IPS-15b (cell line): ENCODE data around the gene SOSTDC1.

Experiments used
- H3K27me3 ChIP-seq: one replicate; pipeline ENCODE4 v1.6.1; 2013; ENCODE audit warnings: low read length; ENCODE audit not compliant: control insufficient read depth, insufficient read depth
- H3K36me3 ChIP-seq: one replicate; pipeline ENCODE4 v1.6.1; 2013; ENCODE audit warnings: low read length; ENCODE audit not compliant: control insufficient read depth, insufficient read depth
- H3K4me1 ChIP-seq: one replicate; pipeline ENCODE4 v1.6.1; 2013; ENCODE audit warnings: mild to moderate bottlenecking, low read length; ENCODE audit not compliant: control insufficient read depth, insufficient read depth
- H3K4me3 ChIP-seq: one replicate; pipeline ENCODE4 v1.5.1; 2013; ENCODE audit warnings: low read depth, low read length
- H3K9ac ChIP-seq: one replicate; pipeline ENCODE4 v1.6.1; 2013; ENCODE audit warnings: low read depth, mild to moderate bottlenecking, low read length
- H3K9me3 ChIP-seq: one replicate; pipeline ENCODE4 v1.6.1; 2013; ENCODE audit warnings: mild to moderate bottlenecking, low read length; ENCODE audit not compliant: control insufficient read depth, insufficient read depth

Gene SOSTDC1

GRCh38 chr7:16428672-16429071 lies 36.9 kb downstream of the SOSTDC1 start:
- H3K9ac ChIP-seq: no peak overlapping the region
- H3K4me1 ChIP-seq: no peaks in the 10 kb centered on the region
- no peaks in the 10 kb centered on the region for H3K9me3 ChIP-seq
- H3K4me3 ChIP-seq: no peak overlapping the region
- H3K27me3 ChIP-seq: no peaks in the 10 kb centered on the region
- no peaks in the 10 kb centered on the region for H3K36me3 ChIP-seq

GRCh38 chr7:16428182-16428581 lies 37.4 kb downstream of the SOSTDC1 start:
- Histone ChIP-seq H3K9ac (no peak overlapping the region), H3K36me3 (no peaks in the 10 kb centered on the region), H3K4me3 (no peak overlapping the region), H3K27me3 (no peaks in the 10 kb centered on the region), H3K9me3 (no peaks in the 10 kb centered on the region), H3K4me1 (no peaks in the 10 kb centered on the region)

- Histone ChIP-seq H3K9ac (no peak overlapping the region), H3K4me1 (peaks cover 6% of the 10 kb centered on the region), H3K9me3 (no peaks in the 10 kb centered on the region), H3K4me3 (no peak overlapping the region), H3K36me3 (no peaks in the 10 kb centered on the region), H3K27me3 (peaks cover 12% of the 10 kb centered on the region)
Observed at GRCh38 chr7:16423761-16424160, 41.8 kb downstream of the SOSTDC1 start.

DNA sequence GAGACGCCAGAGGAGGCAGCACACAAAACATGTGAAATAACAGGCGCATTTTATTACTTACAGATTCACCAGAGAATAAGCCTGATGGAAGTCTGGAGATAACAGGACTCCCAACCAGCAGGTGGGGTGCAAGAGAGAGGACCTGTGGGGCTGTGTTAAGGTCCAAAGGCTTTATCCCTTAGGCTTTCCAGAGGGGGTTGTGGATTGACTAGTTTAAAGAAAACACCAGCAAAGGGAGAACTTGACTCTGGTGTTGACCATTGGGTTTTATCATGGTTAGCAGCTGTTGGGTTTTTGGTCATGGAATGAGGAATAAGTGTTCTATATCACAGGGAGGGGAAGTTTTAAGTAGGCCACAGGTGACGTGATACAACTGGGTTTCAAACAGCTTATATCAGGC lies 42.6 kb downstream of the SOSTDC1 start:
- peaks cover 12% of the 10 kb centered on the region for H3K27me3 ChIP-seq
- no peaks in the 10 kb centered on the region for H3K9me3 ChIP-seq
- no peaks in the 10 kb centered on the region for H3K36me3 ChIP-seq
- H3K9ac ChIP-seq: no peak overlapping the region
- H3K4me3 ChIP-seq: no peak overlapping the region
- H3K4me1 ChIP-seq: peaks cover 6% of the 10 kb centered on the region

- H3K4me1 ChIP-seq: peaks cover 6% of the 10 kb centered on the region
- H3K9me3 ChIP-seq: no peaks in the 10 kb centered on the region
- H3K4me3 ChIP-seq: peak overlapping the region; percentile 68
- no peaks in the 10 kb centered on the region for H3K36me3 ChIP-seq
- peaks cover 12% of the 10 kb centered on the region for H3K27me3 ChIP-seq
- H3K9ac ChIP-seq: no peak overlapping the region
Observed at GRCh38 chr7:16422103-16422435, 43.5 kb downstream of the SOSTDC1 start.

DNA sequence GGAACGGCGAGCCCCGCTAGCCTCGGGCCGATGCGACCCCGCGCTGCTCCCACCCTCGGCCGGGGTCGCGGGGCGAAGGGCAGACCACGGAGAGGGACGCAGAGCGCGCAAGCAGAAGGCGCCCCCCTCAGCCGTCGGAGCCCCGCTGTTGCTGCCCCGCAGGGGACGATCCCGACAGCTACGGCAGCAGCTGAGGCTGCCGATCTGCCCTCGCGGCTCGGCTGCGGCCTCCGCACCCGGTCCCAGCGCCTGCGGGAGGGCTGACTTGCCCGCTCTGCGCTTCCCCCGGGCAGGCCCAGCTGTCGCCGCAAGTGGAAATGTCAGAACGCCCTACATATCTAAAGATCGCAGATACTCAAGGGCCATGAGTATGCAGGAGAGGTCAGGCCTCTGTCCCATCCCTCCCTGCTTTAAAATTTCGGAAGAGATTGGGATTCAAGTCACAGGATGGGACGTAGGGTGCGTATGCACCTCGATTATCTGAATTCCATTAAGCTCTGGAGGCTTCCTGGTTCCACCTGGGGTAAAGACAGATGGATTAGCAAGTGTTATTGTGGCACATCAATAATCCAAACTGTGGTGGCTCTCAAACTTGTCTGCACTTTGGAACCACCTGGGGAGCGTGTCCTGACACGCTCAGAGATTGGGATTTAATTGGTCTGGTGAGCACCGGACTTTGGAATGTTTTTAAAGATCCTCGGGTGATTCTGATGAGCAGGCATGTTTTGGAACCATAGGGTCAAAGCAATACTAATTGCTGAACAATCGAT lies 44.0 kb downstream of the SOSTDC1 start, which contains the start of gene CRPPA:
Gene CRPPA (minus strand): TSS at position 206 of the 770 bp plus-strand sequence. CDS start 216 bp downstream, outside the sequence.
- Histone ChIP-seq H3K4me1 (peaks cover 6% of the 10 kb centered on the region), H3K9me3 (no peaks in the 10 kb centered on the region), H3K36me3 (no peaks in the 10 kb centered on the region), H3K4me3 (peak within 1 kb of the TSS; percentile 68), H3K27me3 (peaks cover 12% of the 10 kb centered on the region), H3K9ac (peak within 1 kb of the TSS; percentile 62)

DNA sequence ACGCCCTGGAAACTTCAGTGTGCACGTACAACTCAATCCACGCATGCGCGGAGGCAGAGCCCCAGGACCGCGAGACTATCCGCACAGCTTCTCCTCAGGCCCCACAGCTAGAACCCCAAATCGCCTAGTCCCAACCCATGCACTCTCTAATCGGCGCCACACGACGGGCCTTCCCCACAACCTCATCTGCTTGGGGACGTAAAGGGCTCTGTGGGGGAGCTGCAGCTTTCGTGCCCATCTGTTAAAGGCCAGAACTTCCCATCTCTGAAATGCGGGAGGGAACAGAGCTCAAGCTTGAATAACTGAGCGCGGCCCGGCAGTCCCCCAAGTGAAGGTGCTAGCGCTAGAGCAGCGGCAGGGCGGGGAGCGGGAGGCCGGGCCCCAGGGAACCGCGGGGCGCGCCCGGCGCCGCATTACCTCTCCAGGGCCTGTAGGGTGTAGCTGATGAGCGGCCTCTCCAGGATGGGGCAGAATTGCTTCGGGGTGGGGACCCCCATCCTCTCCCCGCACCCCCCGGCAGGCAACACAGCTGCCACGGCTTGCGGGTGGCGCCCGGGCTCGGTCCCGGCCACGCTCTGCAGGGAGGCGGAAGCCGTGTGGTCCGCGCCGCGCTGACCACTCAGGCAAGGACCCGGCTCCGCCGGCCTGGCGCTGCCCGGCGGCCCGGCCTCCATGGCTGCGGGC lies 44.7 kb downstream of the SOSTDC1 start:
- H3K4me1 ChIP-seq: peaks cover 6% of the 10 kb centered on the region
- peak overlapping the region; percentile 68 for H3K4me3 ChIP-seq
- H3K36me3 ChIP-seq: no peaks in the 10 kb centered on the region
- H3K27me3 ChIP-seq: peaks cover 12% of the 10 kb centered on the region
- peak overlapping the region; percentile 38 for H3K9ac ChIP-seq
- H3K9me3 ChIP-seq: no peaks in the 10 kb centered on the region

DNA sequence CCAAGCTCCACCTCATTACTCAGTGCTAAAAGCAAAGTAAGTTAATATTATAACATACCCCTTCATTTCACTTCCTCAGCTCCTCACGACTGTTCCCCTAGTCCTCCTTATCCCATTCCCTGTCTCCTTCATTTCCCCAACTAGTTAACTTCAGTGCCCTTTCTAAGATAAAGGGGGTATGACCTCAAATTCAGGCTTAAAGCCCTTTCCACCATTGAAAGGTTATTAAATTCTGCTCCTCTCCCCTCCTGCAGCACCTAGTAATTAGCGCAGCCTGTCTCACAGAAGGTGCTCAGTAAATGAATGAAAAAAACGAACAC lies 45.2 kb downstream of the SOSTDC1 start:
- Histone ChIP-seq H3K36me3 (no peaks in the 10 kb centered on the region), H3K9me3 (no peaks in the 10 kb centered on the region), H3K9ac (peak overlapping the region; percentile 38), H3K4me1 (peaks cover 6% of the 10 kb centered on the region), H3K4me3 (peak overlapping the region; percentile 68), H3K27me3 (peaks cover 12% of the 10 kb centered on the region)

DNA sequence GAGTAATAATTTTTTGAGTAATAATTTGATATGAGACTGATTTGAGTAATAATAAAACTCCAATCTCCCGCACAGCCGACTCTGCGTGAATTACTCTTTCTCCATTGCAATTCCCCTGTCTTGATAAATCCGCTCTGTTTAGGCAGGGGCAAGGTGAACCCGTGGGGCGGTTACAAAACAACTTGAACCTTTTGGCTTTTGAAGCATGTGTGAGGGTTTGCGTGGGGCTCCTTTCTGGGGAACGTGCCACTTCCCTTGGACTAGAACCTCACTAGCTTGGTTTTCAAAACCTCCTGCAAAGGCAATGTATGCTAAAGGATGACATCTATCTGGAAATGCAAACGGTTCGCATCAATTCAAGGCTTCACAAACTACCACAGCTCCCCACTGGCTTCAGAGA lies 45.7 kb downstream of the SOSTDC1 start:
- Histone ChIP-seq H3K4me3 (peak overlapping the region; percentile 68), H3K36me3 (no peaks in the 10 kb centered on the region), H3K4me1 (peaks cover 6% of the 10 kb centered on the region), H3K27me3 (peaks cover 12% of the 10 kb centered on the region), H3K9me3 (no peaks in the 10 kb centered on the region), H3K9ac (no peak overlapping the region)

- peaks cover 12% of the 10 kb centered on the region for H3K27me3 ChIP-seq
- no peaks in the 10 kb centered on the region for H3K9me3 ChIP-seq
- H3K4me1 ChIP-seq: peaks cover 6% of the 10 kb centered on the region
- no peak overlapping the region for H3K4me3 ChIP-seq
- no peaks in the 10 kb centered on the region for H3K36me3 ChIP-seq
- H3K9ac ChIP-seq: no peak overlapping the region
Observed at GRCh38 chr7:16419126-16419525, 46.4 kb downstream of the SOSTDC1 start.

DNA sequence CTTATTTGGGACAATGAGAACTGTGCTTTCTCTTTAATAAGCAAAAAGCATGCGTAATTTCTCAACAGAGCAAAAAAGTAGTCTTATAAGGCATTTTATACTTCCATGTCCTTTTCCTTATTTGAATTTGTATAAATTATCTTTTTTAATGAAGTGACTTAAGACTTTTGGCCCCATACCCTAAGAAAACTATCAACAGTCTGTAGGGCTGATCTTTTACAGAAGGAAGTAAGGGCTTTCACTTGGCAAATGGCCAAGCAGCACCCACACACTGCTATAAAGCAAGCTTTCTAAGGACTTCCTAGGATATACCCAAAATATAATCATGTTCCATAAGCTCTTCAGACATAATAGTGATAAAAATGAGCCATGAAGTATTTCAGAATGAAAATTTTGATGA lies 47.6 kb downstream of the SOSTDC1 start:
- H3K9me3 ChIP-seq: no peaks in the 10 kb centered on the region
- H3K4me3 ChIP-seq: no peak overlapping the region
- peaks cover 12% of the 10 kb centered on the region for H3K27me3 ChIP-seq
- H3K4me1 ChIP-seq: peaks cover 6% of the 10 kb centered on the region
- H3K9ac ChIP-seq: no peak overlapping the region
- no peaks in the 10 kb centered on the region for H3K36me3 ChIP-seq
